ENCODE measurements around the gene GIMAP8. TPM values are rescaled to one million over a fixed set of nuclear protein-coding genes. Genes with fewer than 3 reads are reported as not detected.
A peak's percentile ranks its signal among the peaks of the same experiment; 100 is the strongest.

The GIMAP8 gene
- total and polyA plus RNA-seq, 2 of the 8 experiments (the other 6 are each of a cell fraction or from before 2014, with no cell fraction given) = not detected

- peak overlapping the region; percentile 100 for H2BK12ac ChIP-seq (ENCODE audit: low read depth, low read length)
- peak overlapping the region; percentile 95 for H4K5ac ChIP-seq (ENCODE audit: insufficient read length, low read depth, low read length)
- POLR2A ChIA-PET (ENCODE audit: partially characterized antibody) = interaction anchor here (0.7 to 14.9 kb wide), 18 partner anchors 5 to 767 kb away, joined by 3 to 230 read pairs (median 9); partner anchors contain the start of genes RARRES2 and REPIN1
- peak overlapping the region; percentile 9 for H3K23ac ChIP-seq (ENCODE audit: insufficient read length)
- no peak for TF ChIP-seq RXRA (IDR thresholded peaks at IDR 0.05; ENCODE audit: insufficient read depth, low read depth, low read length)
- no peak for TF ChIP-seq SIX5 (IDR thresholded peaks at IDR 0.05; ENCODE audit: low read depth, low read length)
- peak in 1 of 2 experiments; percentile 37; a peak in 1 of 3 replicates for TF ChIP-seq POLR2A (IDR thresholded peaks at IDR 0.05; ENCODE audit: control extremely low read depth in 1 of 2, low read depth in 2 of 2, low read length in 2 of 2)
- 0 out of 2 replicates have a peak, but pooled peaks have one; percentile 4 for TF ChIP-seq POLR2AphosphoS5 (IDR thresholded peaks at IDR 0.05; ENCODE audit: low read depth, low read length)
- H3K23me2 ChIP-seq (ENCODE audit: low read depth, low read length) = peaks cover 4% of the 10 kb centered on the region; the same call in 1 of the 2 replicates
- H4K20me1 ChIP-seq (replicated peaks in 1 of 2; ENCODE audit: control insufficient read depth in 1 of 2, insufficient read depth in 2 of 2, low read length in 2 of 2) = no peaks in the 10 kb centered on the region
- peak overlapping the region; percentile 99 for H2BK15ac ChIP-seq (ENCODE audit: low read length)
- no peak for FAIRE-seq
- H3K79me2 ChIP-seq (ENCODE audit: control insufficient read depth in 1 of 2, insufficient read depth in 2 of 2, low read length in 2 of 2) = peaks cover 0 to 21% of the 10 kb centered on the region in 2 experiments; a peak in 2 of 4 replicates
- H2AK5ac ChIP-seq (ENCODE audit: low read depth, low read length) = peak overlapping the region; percentile 99
- peak overlapping the region; percentile 100 for H3K18ac ChIP-seq (ENCODE audit: extremely low read depth, low read length)
- H3K56ac ChIP-seq (replicated peaks; ENCODE audit: insufficient read length, low read depth, low read length) = peak overlapping the region; percentile 94
- no peaks in the 10 kb centered on the region for H3K9me3 ChIP-seq (ENCODE audit: insufficient read depth in 2 of 2, low read depth in 1 of 2, low read length in 1 of 2)
- H2BK20ac ChIP-seq (ENCODE audit: low read length) = peak overlapping the region; percentile 98
- peak overlapping the region; percentile 100 for H3K4ac ChIP-seq (replicated peaks; ENCODE audit: insufficient read length, low read depth, low read length)
- CTCF ChIA-PET (ENCODE audit: partially characterized antibody) = interaction anchor here (0.8 to 3.8 kb wide), 18 partner anchors 9 to 583 kb away, joined by 3 to 31 read pairs (median 4); partner anchors contain the start of gene REPIN1
- H3K9ac ChIP-seq (replicated peaks in 1 of 4; ENCODE audit: extremely low read depth in 1 of 4, low read depth in 3 of 4, low read length in 3 of 4) = peak overlapping the region in 3 of 4 experiments; percentile 45 to 69 (median 66); a peak in 5 of 7 replicates
- H3K27me3 ChIP-seq (replicated peaks in 1 of 4; ENCODE audit: control insufficient read depth in 3 of 4, extremely low read depth in 1 of 4, insufficient read depth in 3 of 4, low read length in 3 of 4) = no peaks in the 10 kb centered on the region
- H3K4me2 ChIP-seq (ENCODE audit: insufficient read depth in 1 of 2, low read depth in 2 of 2, low read length in 2 of 2) = peak overlapping the region; percentile 57 to 77
- peaks cover 40 to 70% (median 58%) of the 10 kb centered on the region in 4 experiments for H3K4me1 ChIP-seq (replicated peaks in 1 of 4; ENCODE audit: control insufficient read depth in 3 of 4, insufficient read depth in 4 of 4, low read length in 3 of 4)
- H4K8ac ChIP-seq (ENCODE audit: extremely low read depth, insufficient read depth, low read length) = peak overlapping the region; percentile 90; the same call in 1 of the 2 replicates
- 46% methylated on average over 12 of the region's 13 CpGs; no CpG with 5 or more reads in 1 of the 2 experiments for WGBS, 2 experiments (ENCODE audit: extremely low coverage in 1 of 2, insufficient coverage in 1 of 2, insufficient read length in 1 of 2, insufficient replicate concordance in 2 of 2, low coverage in 1 of 2, low lambda C conversion rate in 2 of 2, missing lambda C conversion rate in 1 of 2)
- peak overlapping the region; percentile 96 for H2BK120ac ChIP-seq (replicated peaks; ENCODE audit: low read depth, low read length)
- no peak for DNase-seq (ENCODE audit: low read depth in 1 of 2, low spot score in 2 of 2)
- peak overlapping the region; percentile 92 for H3K14ac ChIP-seq (ENCODE audit: insufficient read length)
- peak overlapping the region; percentile 100 for H2BK5ac ChIP-seq (ENCODE audit: low read depth, low read length)
- H4K91ac ChIP-seq (replicated peaks; ENCODE audit: insufficient read length, low read length) = peak overlapping the region; percentile 100
- peaks cover 0 to 13% (median 4%) of the 10 kb centered on the region in 4 experiments; a peak in 3 of 8 replicates for H3K36me3 ChIP-seq (ENCODE audit: control insufficient read depth in 2 of 4, insufficient read depth in 4 of 4, low read length in 3 of 4)
- H3K79me1 ChIP-seq (ENCODE audit: low read depth, low read length) = peaks cover 5% of the 10 kb centered on the region
- peak overlapping the region in 2 of 4 experiments; percentile 3 to 38; a peak in 1 of 8 replicates for H3K4me3 ChIP-seq (ENCODE audit: extremely low read depth in 1 of 4, insufficient read depth in 2 of 4, low read depth in 3 of 4, low read length in 4 of 4)
- H3K27ac ChIP-seq (ENCODE audit: low read depth, low read length) = peak overlapping the region; percentile 97
- H2AFZ ChIP-seq (ENCODE audit: low read length) = no peak overlapping the region
Observed at GRCh38 chr7:150402671-150403321, 47.6 kb upstream of the GIMAP8 start.

Data from H1 (cell line).